IMR-90 (cell line): ENCODE measurements around the gene SLC1A1. TPM values are rescaled to one million over a fixed set of nuclear protein-coding genes. Genes with fewer than 3 reads are reported as not detected.

Experiments used
- ATAC-seq: fragments of 200-7000 bp; cut with Tn5 transposase; 2 replicates; pipeline ENCODE4 v1.9.1; 2020; ENCODE audit warnings: low read depth, mild to moderate bottlenecking, moderate library complexity
- BruUV-seq: library from RNA; stranded (reverse); fragments of 400-500 nt; replicated peaks from 2 replicates; lab custom pipeline; 2021; lab: Mats Ljungman, UMichigan
- CTCF ChIA-PET: fragments of 300-600 bp; formaldehyde crosslinking; extraction: SDS; loops from one replicate; lab custom pipeline; 2021; ENCODE audit warnings: antibody characterized with exemption; lab: Yijun Ruan, JAX
- POLR2A ChIA-PET: fragments of 300-600 bp; sonication (Branson Sonifier 250); formaldehyde crosslinking; loops from one replicate; lab custom pipeline; 2022; ENCODE audit warnings: antibody characterized with exemption; ENCODE audit not compliant: unreplicated experiment; lab: Charles Lee
- DNase-seq: peaks from one replicate; pipeline ENCODE4 v3.0.0; 2013
- H2AFZ ChIP-seq: replicated peaks from 2 replicates; pipeline ENCODE3; 2013; ENCODE audit warnings: low read length, mild to moderate bottlenecking; ENCODE audit not compliant: poor library complexity
- H2AK5ac ChIP-seq: 2 replicates; pipeline ENCODE4 v1.6.1; 2013; ENCODE audit warnings: low read depth, low read length, inconsistent platforms
- H2AK9ac ChIP-seq: replicated peaks from 2 replicates; pipeline ENCODE3; 2013; ENCODE audit warnings: mild to moderate bottlenecking, low read depth, low read length, moderate library complexity; ENCODE audit not compliant: poor library complexity
- H2BK120ac ChIP-seq: 2 replicates; pipeline ENCODE4 v1.6.1; 2013; ENCODE audit warnings: low read depth, low read length, inconsistent platforms
- H2BK15ac ChIP-seq: 3 replicates; pipeline ENCODE4 v1.6.1; 2013; ENCODE audit warnings: low read depth, low read length, inconsistent platforms
- H2BK20ac ChIP-seq: 2 replicates; pipeline ENCODE4 v1.6.1; 2013; ENCODE audit warnings: low read depth, mild to moderate bottlenecking, inconsistent platforms, low read length, moderate library complexity
- H2BK5ac ChIP-seq: 2 replicates; pipeline ENCODE4 v1.6.1; 2013; ENCODE audit warnings: mild to moderate bottlenecking, low read depth, low read length, inconsistent platforms; ENCODE audit not compliant: poor library complexity, severe bottlenecking
- H3K14ac ChIP-seq: replicated peaks from 2 replicates; pipeline ENCODE4 v1.6.1; 2013; ENCODE audit warnings: low read depth, low read length, inconsistent platforms
- H3K18ac ChIP-seq: 2 replicates; pipeline ENCODE4 v1.6.1; 2013; ENCODE audit warnings: low read depth, low read length, control low read depth
- H3K23ac ChIP-seq: 2 replicates; pipeline ENCODE4 v1.6.1; 2013; ENCODE audit warnings: low read depth, low read length, inconsistent platforms
- H3K27ac ChIP-seq: 2 replicates; pipeline ENCODE4 v1.5.1; 2013; ENCODE audit warnings: mild to moderate bottlenecking, control low read depth, low read length; ENCODE audit not compliant: insufficient read depth
- H3K27me3 ChIP-seq: 2 replicates; pipeline ENCODE4 v1.6.1; 2013; ENCODE audit warnings: low read length; ENCODE audit not compliant: control insufficient read depth, insufficient read depth
- H3K36me3 ChIP-seq: 2 replicates; pipeline ENCODE4 v1.6.1; 2013; ENCODE audit warnings: low read length, mixed read lengths; ENCODE audit not compliant: control insufficient read depth, insufficient read depth
- H3K4ac ChIP-seq: 2 replicates; pipeline ENCODE4 v1.6.1; 2013; ENCODE audit warnings: low read depth, low read length, inconsistent platforms
- H3K4me1 ChIP-seq: 2 replicates; pipeline ENCODE4 v1.6.1; 2013; ENCODE audit warnings: low read length, mixed read lengths; ENCODE audit not compliant: control insufficient read depth, insufficient read depth
- H3K4me2 ChIP-seq: 2 replicates; pipeline ENCODE4 v1.6.1; 2013; ENCODE audit warnings: low read depth, mild to moderate bottlenecking, control low read depth, low read length, moderate library complexity
- H3K4me3 ChIP-seq: 2 replicates; pipeline ENCODE4 v1.5.1; 2013; ENCODE audit warnings: low read depth, mild to moderate bottlenecking, control low read depth, low read length, moderate library complexity; ENCODE audit not compliant: insufficient read depth
- H3K56ac ChIP-seq: 2 replicates; pipeline ENCODE4 v1.6.1; 2013; ENCODE audit warnings: low read length, inconsistent platforms; ENCODE audit not compliant: insufficient read depth; ENCODE audit errors: extremely low read depth
- H3K79me1 ChIP-seq, 2 experiments: 2 replicates each; pipeline ENCODE4 v1.6.1; 2013; ENCODE audit warnings: low read length in 2 of 2, inconsistent platforms in 1 of 2, low read depth in 1 of 2
- H3K9ac ChIP-seq: 2 replicates; pipeline ENCODE4 v1.6.1; 2013; ENCODE audit warnings: low read depth, low read length, control low read depth
- H3K9me1 ChIP-seq: 2 replicates; pipeline ENCODE4 v1.6.1; 2013; ENCODE audit warnings: low read length, inconsistent platforms; ENCODE audit not compliant: insufficient read depth
- H3K9me3 ChIP-seq: 2 replicates; pipeline ENCODE4 v1.6.1; 2013; ENCODE audit warnings: low read length; ENCODE audit not compliant: control insufficient read depth, insufficient read depth
- H4K20me1 ChIP-seq: 2 replicates; pipeline ENCODE4 v1.6.1; 2013; ENCODE audit warnings: low read length, inconsistent platforms; ENCODE audit not compliant: insufficient read depth
- H4K5ac ChIP-seq: 2 replicates; pipeline ENCODE4 v1.6.1; 2013; ENCODE audit warnings: mild to moderate bottlenecking, low read depth, low read length, control low read depth
- H4K8ac ChIP-seq, 2 experiments: 2 replicates each; pipeline ENCODE4 v1.6.1; 2013; ENCODE audit warnings: low read depth in 2 of 2, low read length in 2 of 2, control low read depth in 1 of 2, inconsistent platforms in 1 of 2
- H4K91ac ChIP-seq: 2 replicates; pipeline ENCODE4 v1.6.1; 2013; ENCODE audit warnings: low read depth, low read length, inconsistent platforms; ENCODE audit not compliant: insufficient read depth
- BHLHE40 ChIP-seq: fragments of 150-350 bp; IDR thresholded peaks from 2 replicates; pipeline ENCODE4 v1.6.1; 2016; ENCODE audit warnings: mild to moderate bottlenecking, low read depth, low read length
- CEBPB ChIP-seq: IDR thresholded peaks from 2 replicates; pipeline ENCODE4 v1.6.1; 2012; ENCODE audit warnings: low read depth, low read length, improper control_type of control experiment
- CHD1 ChIP-seq: IDR thresholded peaks from 2 replicates; pipeline ENCODE4 v1.6.1; 2012; ENCODE audit warnings: low read depth, low read length, improper control_type of control experiment
- ELK1 ChIP-seq: fragments of 150-350 bp; IDR thresholded peaks from 2 replicates; pipeline ENCODE4 v1.6.1; 2016; ENCODE audit warnings: low read depth, mild to moderate bottlenecking, low read length, moderate library complexity, borderline replicate concordance
- FOS ChIP-seq: fragments of 150-350 bp; IDR thresholded peaks from 2 replicates; pipeline ENCODE4 v1.6.1; 2016; ENCODE audit warnings: low read depth, low read length
- MAFK ChIP-seq: IDR thresholded peaks from 2 replicates; pipeline ENCODE4 v1.6.1; 2012; ENCODE audit warnings: low read depth, low read length, improper control_type of control experiment
- MAZ ChIP-seq: IDR thresholded peaks from 2 replicates; pipeline ENCODE4 v1.6.1; 2012; ENCODE audit warnings: low read depth, mild to moderate bottlenecking, low read length, improper control_type of control experiment, moderate library complexity, borderline replicate concordance
- MXI1 ChIP-seq: IDR thresholded peaks from 2 replicates; pipeline ENCODE4 v1.6.1; 2012; ENCODE audit warnings: low read depth, mild to moderate bottlenecking, low read length, moderate library complexity, borderline replicate concordance
- NFE2L2 ChIP-seq: fragments of 150-350 bp; IDR thresholded peaks from 2 replicates; pipeline ENCODE4 v1.6.1; 2016; ENCODE audit warnings: low read depth, mild to moderate bottlenecking, low read length
- POLR2A ChIP-seq: IDR thresholded peaks from 2 replicates; pipeline ENCODE4 v1.6.1; 2012; ENCODE audit warnings: mild to moderate bottlenecking, low read depth, low read length
- RAD21 ChIP-seq: IDR thresholded peaks from 2 replicates; pipeline ENCODE4 v1.6.1; 2012; ENCODE audit warnings: low read length, improper control_type of control experiment
- RCOR1 ChIP-seq: IDR thresholded peaks from 2 replicates; pipeline ENCODE4 v1.6.1; 2012; ENCODE audit warnings: mild to moderate bottlenecking, low read length, improper control_type of control experiment; ENCODE audit not compliant: insufficient replicate concordance
- RFX5 ChIP-seq: IDR thresholded peaks from 2 replicates; pipeline ENCODE4 v1.8.0; 2012; ENCODE audit warnings: low read depth, mild to moderate bottlenecking, low read length, moderate library complexity
- SMC3 ChIP-seq: fragments of 150-350 bp; IDR thresholded peaks from 2 replicates; pipeline ENCODE4 v1.6.1; 2016; ENCODE audit warnings: low read depth, mild to moderate bottlenecking, antibody characterized with exemption, low read length, moderate library complexity
- WGBS, 2 experiments: methylation state at CpG; one replicate each; pipeline versions ENCODE4 v1.1.5 to v1.1.7; 2013; ENCODE audit warnings: missing lambda C conversion rate in 2 of 2; ENCODE audit not compliant: insufficient read length in 1 of 2; ENCODE audit errors: extremely low coverage in 2 of 2; 5-methylcytosine and 5-hydroxymethylcytosine counted together
- dilution Hi-C: fragments of 300-500 bp; cut with HindIII; formaldehyde crosslinking; loops from one replicate; pipeline ENCODE4 v1.14.3; 2018; ENCODE audit warnings: low sequenced_read_pairs; ENCODE audit not compliant: unreplicated experiment
- in situ Hi-C: fragments of 300-500 bp; cut with MboI; formaldehyde crosslinking; loops from 3 replicates; pipeline ENCODE4 v1.14.3; 2019; ENCODE audit warnings: low sequenced_read_pairs, inconsistent platforms, mixed read lengths
- intact Hi-C: fragments of 100-400 bp; cut with micrococcal nuclease; formaldehyde crosslinking; loops from 2 replicates; pipeline ENCODE4 v1.10.0; 2022
- polyA plus RNA-seq, 3 experiments: library from polyadenylated mRNA; depleted of rRNA; stranded (reverse); fragments of >200 nt; gene quantifications; 2 replicates each; pipeline ENCODE4 v1.2.3, GENCODE V29; 2012; ENCODE audit warnings: low replicate concordance in 1 of 3
- total RNA-seq: library from RNA; depleted of rRNA; stranded (reverse); fragments of >200 nt; gene quantifications from 2 replicates; pipeline ENCODE4 v1.2.3, GENCODE V29; 2012
- TF ChIP-seq, protein P1 (sequence below): conservative IDR thresholded peaks from 2 replicates; pipeline ENCODE4 v1.5.1; 2012; ENCODE audit warnings: mild to moderate bottlenecking, low read depth, low read length, improper control_type of control experiment
- TF ChIP-seq, protein P2 (sequence below): fragments of 150-350 bp; IDR thresholded peaks from 2 replicates; pipeline ENCODE4 v1.6.1; 2017; ENCODE audit warnings: mild to moderate bottlenecking, antibody characterized with exemption, low read length, low read depth

SLC1A1 gene
- total and polyA plus RNA-seq, 2 of the 4 experiments (the other 2 are of a cell fraction), result 2.2 to 4.1 TPM

- Histone ChIP-seq H2BK15ac (no peak overlapping the region), H3K9ac (no peak overlapping the region), H2AK9ac (no peak overlapping the region), H3K36me3 (no peaks in the 10 kb centered on the region), H3K4me1 (no peaks in the 10 kb centered on the region), H2BK120ac (no peak overlapping the region), H3K4me3 (no peak overlapping the region), H4K20me1 (no peaks in the 10 kb centered on the region), H3K27me3 (peaks cover 6% of the 10 kb centered on the region), H2AFZ (no peak overlapping the region), H3K23ac (no peak overlapping the region), H2AK5ac (no peak overlapping the region), H3K79me1 (no peaks in the 10 kb centered on the region), H2BK20ac (no peak overlapping the region), H3K56ac (no peak overlapping the region), H3K14ac (no peak overlapping the region), H3K4ac (no peak overlapping the region), H4K91ac (no peak overlapping the region), H4K8ac (no peak overlapping the region), H3K9me3 (no peaks in the 10 kb centered on the region; the same call in 1 of the 2 replicates), H4K5ac (no peak overlapping the region), H3K9me1 (no peaks in the 10 kb centered on the region), H2BK5ac (no peak overlapping the region), H3K4me2 (no peak overlapping the region), H3K27ac (no peak overlapping the region), H3K18ac (no peak overlapping the region)
- 13% methylated on average over 1 of the region's 1 CpG; no CpG with 5 or more reads in 1 of the 2 experiments for WGBS, 2 experiments
- no TSS peak for BruUV-seq
- ChIA-PET CTCF (no interaction called here), POLR2A (no interaction called here)
- dilution Hi-C loops, result no loop called here
- in situ Hi-C loops, result no loop called here
- intact Hi-C loops, result no loop called here
- TF ChIP-seq ELK1 (no peak), CHD1 (no peak), MAFK (no peak), CEBPB (no peak), RAD21 (no peak), NFE2L2 (no peak), RCOR1 (no peak), RFX5 (no peak), MAZ (no peak), MXI1 (no peak), FOS (no peak), POLR2A (no peak), BHLHE40 (no peak), SMC3 (no peak)
- TF ChIP-seq, protein P1, sequence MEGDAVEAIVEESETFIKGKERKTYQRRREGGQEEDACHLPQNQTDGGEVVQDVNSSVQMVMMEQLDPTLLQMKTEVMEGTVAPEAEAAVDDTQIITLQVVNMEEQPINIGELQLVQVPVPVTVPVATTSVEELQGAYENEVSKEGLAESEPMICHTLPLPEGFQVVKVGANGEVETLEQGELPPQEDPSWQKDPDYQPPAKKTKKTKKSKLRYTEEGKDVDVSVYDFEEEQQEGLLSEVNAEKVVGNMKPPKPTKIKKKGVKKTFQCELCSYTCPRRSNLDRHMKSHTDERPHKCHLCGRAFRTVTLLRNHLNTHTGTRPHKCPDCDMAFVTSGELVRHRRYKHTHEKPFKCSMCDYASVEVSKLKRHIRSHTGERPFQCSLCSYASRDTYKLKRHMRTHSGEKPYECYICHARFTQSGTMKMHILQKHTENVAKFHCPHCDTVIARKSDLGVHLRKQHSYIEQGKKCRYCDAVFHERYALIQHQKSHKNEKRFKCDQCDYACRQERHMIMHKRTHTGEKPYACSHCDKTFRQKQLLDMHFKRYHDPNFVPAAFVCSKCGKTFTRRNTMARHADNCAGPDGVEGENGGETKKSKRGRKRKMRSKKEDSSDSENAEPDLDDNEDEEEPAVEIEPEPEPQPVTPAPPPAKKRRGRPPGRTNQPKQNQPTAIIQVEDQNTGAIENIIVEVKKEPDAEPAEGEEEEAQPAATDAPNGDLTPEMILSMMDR, result no peak
- TF ChIP-seq, protein P2, sequence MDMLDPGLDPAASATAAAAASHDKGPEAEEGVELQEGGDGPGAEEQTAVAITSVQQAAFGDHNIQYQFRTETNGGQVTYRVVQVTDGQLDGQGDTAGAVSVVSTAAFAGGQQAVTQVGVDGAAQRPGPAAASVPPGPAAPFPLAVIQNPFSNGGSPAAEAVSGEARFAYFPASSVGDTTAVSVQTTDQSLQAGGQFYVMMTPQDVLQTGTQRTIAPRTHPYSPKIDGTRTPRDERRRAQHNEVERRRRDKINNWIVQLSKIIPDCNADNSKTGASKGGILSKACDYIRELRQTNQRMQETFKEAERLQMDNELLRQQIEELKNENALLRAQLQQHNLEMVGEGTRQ, result no peak
- DNase-seq (no peak), ATAC-seq (no peak)
Measured at GRCh38 chr9:4443439-4443838, 46.8 kb upstream of the SLC1A1 start.
